ENCODE data around the gene ANKS1B.

Gene ANKS1B

DNA sequence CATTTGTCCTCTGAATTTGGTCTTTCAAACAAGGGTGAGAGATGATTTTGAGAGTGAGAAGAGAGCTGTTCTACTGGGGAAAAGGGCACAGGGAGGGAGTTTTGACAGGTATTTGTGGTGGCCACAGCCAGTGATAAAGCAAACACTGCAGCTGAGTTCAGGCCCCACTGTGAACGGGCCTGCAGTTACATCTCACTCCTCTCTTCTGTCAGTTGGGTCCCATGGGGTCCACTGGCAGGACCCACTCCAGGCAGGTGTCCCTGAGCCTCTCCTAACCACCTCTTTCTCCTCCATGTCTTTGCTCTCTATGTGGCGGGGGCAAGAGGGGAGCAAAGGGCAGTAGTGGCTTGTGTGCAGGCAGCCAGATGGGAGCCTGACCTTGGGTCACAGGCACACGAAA is 1044.8 kb downstream of the ANKS1B start:
- no peak for DNase-seq (ENCODE audit: low spot score)

DNA sequence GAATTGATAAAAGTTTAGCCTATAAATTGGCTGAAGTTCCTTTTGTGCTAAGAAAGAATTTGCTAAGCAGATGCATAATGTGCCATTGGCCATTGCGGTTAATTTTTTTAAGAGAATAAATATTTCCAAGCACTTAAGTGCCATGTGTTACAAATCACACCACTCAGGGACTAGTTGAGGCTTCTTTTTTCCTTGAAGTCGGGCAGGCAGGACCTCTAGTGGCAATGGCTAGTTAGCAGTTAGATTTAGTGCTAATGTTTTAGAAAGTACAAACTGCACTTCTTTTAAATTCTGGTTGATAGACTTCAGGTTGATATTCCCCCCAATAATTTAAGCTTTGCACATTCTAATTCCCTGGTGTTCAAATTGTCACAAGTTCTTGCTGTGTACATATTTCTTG is 1045.4 kb downstream of the ANKS1B start:
- peak; percentile 32 for DNase-seq (ENCODE audit: low spot score)

DNA sequence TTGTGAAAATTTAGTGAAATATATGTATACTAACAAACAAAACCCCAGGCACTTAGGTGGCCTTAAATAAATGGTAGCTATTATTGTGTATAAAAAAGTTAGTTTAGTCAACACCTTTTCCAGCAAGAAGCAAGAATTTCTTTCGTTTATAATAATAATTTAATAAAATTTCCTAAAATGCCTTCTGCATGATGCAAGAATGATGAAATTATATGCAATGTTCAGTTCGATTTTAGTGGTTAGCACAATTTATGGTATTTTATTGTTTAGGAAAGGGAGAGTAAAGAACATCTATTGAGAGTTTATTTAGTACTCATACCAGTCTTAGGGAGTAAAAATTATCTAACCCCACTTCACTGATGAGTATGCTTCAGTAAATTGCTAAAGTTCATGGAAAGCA is 1048.9 kb downstream of the ANKS1B start:
- no peak for DNase-seq (ENCODE audit: low spot score)

DNA sequence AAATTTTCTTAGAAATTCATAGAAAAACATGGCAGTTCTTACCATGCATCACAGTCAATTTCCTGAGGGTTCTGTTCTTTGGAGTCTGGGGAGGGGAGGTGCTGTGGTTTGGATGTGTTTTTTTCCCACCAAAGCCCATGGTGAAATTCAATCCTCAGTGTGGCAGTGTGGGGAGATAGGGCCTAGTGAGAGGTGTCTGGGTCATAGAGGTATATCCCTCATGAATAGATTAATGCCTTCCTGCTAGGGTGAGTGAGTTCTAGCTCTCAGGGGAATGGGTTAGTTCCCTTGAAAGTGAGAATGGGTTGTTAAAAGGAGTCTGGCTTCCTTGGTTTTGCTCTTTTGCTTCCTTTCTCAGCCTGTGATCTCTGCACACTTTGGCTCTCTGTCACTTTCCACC is 1061.9 kb downstream of the ANKS1B start:
- no peak for DNase-seq (ENCODE audit: low spot score)

DNA sequence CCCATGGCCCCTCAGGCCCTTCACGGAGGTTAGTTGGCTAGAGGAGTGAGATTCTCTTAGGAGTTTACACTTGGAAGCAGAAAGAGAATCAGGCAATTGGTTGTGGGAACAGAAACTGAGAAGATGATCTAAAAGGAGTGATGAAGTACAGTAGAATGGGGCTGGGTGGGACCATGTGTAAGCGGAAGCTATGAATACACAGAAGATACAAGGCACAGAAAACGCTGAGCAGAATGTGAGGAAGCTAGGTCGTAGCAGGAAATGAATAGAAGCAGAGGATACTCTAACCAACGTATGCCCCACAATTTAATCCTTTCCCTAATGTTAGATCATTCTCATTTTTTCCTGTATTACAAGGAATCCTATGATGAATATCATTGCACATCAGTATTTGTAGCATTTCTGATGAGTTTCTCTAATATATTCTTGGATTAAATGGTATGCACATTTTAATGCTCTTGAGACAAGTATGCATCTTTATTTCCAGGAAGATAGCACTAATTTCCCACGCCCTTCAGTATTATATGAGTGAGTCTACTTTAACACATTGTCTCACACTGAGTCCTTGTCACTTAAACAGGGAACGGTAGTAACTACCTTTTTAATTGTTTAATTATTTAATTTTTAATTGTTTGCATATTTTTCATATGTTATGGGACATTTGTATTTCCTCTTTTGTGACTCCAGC is 1066.4 kb downstream of the ANKS1B start:
- DNase-seq (ENCODE audit: low spot score) = no peak

DNA sequence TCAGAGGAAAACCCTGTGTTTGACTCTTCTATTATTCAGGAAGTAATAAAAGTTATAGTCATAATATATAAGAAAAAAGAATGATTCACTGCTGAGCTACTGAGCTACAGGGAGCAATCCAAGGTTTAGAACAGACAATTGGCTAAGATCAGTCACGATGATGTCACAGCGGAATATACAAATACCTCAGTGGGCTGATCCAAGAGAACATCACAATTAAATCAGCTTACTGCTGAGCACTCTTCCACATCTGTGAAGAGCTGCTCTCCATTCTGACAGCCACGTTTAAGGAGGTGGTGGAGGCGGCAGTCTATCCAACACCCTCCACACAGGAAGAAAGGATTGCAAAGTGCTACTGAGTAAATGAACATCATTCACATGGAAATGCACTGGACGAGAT is 1068.6 kb downstream of the ANKS1B start:
- no peak for DNase-seq (ENCODE audit: low spot score)

DNA sequence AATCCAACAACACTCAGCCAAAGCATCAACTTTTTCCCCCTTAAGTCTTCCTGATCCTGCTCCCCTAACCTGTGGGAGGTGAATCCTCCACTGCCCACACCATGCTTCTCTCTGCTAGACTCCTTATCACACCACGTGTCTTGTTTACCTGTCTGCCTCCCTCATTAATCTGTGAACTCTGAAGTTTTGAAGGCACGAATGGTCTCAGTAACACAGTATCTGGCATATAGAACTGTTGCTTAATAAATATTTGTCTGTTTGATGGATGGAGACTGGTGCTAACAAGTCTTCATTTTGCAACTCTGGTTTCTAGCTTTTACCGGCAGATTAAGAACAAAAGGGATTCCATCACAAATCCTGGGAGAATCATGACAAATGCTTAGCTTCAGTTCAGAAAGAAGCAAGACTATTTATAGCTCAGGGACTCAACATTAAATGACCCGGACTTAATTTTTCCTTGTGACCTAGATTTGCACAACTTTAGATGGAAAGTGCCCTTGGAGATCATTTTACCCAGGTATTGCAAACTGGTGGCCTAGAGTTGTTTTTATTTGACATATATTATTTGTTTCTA is 1072.2 kb downstream of the ANKS1B start:
- DNase-seq (ENCODE audit: low spot score) = no peak

DNA sequence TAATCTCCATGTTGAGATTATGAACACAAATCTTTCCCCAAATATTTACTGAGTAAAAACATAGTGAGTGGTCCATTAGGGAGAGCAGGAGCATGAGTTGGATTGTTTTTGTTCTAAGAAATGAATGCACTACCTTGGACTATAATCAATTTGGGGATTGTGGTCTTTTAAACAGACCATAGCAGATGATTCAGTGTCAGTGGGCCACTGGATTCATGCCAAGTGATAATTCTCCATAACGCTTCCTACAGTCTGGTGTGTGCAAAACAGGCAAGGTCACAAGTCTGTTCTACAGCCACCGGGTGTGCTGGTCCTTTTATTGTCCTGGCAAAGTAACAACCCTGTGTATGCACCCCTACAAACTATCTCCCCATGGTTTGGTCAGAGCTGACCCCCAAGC is 1073.3 kb downstream of the ANKS1B start:
- DNase-seq (ENCODE audit: low spot score) = no peak

DNA sequence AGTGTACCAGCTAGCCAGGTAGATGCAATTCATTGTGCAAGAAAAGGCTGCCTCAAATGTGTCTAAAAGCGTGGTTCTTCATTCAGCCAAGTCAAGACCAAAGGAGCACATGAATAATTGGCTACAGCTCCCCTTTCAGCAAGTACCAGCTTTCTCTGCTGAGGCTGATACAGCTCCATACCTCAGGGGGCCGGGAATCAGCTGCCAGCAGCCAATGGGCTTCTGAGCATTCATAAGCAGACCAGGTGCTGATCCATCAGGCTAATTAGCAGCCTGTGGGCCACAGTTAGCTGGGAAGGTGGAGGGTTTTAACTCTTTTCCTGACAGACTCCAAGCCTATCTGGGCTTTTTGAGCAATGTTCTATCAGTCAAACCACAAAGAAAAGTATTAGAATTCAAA is 1075.0 kb downstream of the ANKS1B start:
- DNase-seq (ENCODE audit: low spot score) = no peak

DNA sequence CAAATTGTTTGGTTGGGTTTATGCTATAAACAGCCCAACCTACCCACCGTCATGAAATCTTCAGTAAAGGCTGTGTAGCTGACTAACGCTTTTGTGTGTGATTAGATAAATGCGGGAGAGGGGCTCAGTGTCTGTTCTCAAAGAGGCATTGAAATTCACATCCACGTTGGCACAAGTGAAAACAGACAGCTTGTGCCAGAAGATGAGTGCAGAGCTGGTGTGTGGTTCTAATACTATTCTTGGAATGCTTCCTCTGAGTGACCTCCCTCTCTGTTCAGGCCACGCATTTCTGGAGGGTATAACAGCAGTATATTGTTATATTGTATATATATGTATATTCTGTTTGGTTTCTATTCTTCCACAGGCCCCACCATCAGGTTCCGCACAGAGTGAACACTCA is 1075.9 kb downstream of the ANKS1B start:
- no peak for DNase-seq (ENCODE audit: low spot score)

DNA sequence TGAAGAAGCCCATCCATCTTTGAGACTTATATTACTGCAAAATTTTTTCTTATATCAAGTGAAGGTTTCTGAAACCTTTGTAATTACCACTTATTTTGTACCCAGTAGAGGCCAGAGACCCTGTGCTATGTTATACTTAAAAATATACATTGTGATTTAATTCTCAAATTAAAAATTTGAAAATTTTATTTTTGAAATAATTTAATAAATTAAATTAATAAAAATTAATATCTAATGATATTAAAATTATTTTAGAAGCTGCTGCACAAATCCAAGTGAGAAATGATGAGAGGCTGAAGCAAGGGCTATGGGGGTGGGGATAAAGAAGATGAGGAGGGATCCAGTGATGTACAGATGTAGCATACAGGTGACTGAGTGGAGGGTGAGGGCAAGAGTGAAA is 1080.9 kb downstream of the ANKS1B start:
- DNase-seq (ENCODE audit: low spot score) = no peak

DNA sequence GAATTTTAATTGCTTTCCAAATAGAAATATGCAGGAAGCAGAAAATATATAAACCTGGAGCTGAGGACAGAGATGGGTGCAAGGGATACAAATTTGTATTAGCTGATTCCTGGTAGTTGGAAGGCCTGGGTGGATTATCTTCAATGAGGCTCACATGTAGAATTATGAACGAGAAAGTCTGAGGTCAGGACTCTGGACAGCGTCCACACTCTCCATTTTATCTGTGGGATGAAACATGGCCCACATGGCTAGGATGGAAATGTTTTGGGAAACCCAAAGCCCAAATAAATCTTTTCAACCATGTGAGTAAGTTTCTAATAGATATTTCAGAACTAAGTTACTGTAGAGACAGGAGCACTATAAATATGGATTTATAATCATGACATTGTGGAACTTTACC is 1083.5 kb downstream of the ANKS1B start:
- DNase-seq (ENCODE audit: low spot score) = no peak

DNA sequence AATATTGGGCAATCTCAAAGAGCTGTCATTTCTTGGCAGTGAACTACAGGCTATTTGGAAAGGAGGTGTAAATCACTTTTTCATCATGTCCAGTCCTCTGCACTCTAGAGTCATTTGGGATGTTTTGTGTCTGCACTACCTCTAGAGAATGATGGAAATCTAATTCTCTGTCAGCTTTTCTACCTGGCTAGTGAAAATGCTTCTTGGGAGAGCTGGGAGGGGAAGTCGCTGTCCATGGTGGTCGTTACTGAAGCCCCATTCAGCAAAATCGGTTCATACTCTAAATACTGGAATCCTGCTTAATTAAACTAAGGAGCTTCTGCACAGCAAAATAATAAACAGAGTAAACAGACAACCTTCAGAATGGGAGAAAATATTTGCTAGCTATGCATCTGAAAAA is 1087.8 kb downstream of the ANKS1B start:
- DNase-seq (ENCODE audit: low spot score) = no peak

DNA sequence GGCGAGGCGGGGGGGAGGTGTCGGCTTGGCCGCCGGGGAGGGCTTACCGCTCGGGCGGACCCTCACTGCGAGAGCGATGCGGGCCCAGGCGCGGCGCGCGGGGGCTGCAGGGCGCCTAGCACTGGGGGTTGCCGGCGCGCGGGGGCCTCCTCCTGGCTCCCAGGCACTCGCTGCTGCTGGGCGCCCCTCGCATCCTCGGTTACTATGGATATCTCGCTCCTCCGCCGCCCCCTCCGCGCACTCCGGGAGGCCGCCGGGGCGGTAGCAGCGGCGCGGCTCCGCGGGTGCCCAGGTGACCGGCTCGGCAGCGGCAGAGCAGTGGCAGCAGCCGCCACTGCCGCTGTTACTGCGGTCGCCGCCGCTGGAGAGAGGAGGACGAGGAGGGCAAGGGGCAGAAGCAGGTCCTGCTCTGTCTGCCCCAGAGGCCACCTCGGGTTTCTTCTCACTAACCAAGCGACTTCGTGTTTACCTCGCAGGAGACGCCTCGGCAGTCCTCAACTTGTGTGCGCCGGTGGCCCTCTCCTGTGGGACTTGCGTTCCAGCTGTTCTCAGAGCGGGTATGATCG is 1089.6 kb downstream of the ANKS1B start:
- no peak for DNase-seq (ENCODE audit: low spot score)

DNA sequence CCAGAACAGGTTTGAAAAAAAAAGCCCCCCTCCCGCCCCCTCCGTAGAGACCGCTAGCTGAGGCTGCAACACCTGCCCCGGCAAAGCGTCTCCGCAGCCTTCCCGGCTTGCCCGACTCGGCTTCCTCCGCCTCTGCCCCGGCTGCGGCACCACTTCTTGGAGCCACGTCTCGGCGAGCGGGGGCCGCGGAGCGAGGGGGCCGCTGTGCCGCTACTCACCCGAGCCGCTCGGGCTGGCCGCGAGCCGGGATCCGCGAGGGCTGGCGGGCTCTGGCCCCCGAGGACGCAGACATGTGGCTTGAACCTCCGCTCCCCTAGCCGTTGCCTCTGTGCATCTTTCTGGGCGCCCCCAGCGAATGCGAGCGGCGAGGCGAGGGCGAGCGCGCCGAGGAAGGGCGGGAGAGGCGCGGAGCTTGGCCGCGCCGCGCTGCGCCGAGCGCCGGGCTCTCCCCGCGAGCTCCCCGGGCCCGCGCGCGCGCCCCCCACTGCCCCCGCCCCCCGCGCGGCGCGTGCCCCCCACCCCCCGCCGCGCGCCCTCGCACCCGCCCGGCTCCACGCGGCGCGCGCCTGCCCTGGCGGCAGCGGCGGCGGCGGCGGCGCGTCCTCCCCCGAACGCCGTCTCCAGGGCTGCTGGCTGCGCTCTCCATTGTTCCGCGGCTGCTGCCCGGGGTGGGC is 1090.2 kb downstream of the ANKS1B start:
- no peak for DNase-seq (ENCODE audit: low spot score)

DNA sequence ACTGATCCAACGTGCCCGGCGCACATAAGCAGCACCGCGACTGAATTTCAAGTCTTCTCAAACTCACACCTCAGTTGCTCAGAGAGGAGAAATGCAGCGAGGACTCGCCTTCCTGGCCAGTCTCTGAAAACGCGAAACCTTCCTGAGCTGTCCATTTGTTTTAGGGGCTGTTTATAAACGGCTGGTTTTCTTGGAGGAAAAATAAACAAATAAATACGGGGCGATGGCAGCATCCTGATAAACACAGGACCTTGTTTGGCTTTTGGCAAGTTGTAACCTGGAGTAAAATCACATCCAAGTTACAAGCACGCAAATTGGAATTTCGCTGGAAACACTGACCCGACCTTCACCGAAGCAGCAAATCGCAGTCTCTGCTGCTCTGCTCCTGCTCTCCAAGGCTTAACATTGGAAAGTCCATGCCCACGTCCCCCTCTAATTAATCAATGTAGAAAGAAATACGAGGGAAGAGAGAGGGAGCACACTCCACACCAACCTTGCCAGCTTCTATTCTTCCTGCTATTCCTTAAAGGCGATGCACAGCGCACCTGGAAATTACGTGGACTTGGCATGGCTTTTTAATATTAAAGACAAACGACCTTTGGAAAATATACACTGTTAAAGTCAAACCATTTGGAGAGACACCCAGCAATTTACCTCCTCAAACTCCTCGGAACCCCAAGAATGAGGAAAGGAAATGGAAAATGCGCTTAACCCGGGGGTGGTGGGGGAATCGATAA is 1090.9 kb downstream of the ANKS1B start:
- DNase-seq (ENCODE audit: low spot score) = no peak

DNA sequence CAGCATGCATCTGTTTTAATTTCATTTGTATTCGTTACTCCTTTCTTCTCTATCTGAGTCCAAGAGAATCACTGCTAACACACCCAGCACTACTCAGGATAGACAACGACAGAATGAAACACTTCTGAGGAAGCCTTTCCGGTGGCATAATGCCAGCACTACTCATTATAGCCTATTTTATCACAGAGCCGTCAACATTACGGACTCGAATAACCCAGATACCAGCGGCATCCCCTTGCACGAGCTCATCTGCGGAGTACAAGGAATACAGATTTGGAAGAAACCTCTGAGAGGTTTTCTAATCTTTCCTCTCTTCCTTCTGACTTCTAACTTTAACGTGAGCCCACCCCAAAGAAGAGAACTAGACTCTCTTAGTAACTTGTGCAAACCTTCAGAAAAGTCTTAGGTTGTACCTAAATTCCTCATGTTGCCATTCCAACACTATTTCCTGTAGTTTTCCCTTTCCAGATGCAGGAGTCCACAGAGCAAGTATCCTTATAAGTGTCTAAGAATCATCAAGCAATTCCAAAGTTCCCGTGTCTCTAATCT is 1091.5 kb downstream of the ANKS1B start:
- no peak for DNase-seq (ENCODE audit: low spot score)

DNA sequence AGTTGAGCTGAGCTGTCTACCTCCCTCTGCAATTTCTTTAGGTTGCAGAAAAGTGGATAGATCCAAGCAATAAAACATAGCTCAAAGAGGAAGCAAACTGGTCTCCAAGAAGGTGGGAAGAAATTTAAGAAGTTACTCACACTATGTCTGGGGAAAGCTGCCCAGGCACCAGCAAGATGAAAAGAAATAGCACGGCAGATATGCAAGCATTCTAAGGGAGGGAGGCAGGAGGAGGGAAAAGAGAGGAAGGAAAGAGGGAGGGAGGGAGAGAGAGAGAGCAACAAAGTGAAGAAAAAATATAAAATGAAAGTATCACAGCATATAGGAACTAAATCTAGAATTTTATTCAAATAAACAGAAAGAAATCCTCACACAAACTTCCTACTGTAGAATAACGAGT is 1099.0 kb downstream of the ANKS1B start:
- no peak for DNase-seq (ENCODE audit: low spot score)

DNA sequence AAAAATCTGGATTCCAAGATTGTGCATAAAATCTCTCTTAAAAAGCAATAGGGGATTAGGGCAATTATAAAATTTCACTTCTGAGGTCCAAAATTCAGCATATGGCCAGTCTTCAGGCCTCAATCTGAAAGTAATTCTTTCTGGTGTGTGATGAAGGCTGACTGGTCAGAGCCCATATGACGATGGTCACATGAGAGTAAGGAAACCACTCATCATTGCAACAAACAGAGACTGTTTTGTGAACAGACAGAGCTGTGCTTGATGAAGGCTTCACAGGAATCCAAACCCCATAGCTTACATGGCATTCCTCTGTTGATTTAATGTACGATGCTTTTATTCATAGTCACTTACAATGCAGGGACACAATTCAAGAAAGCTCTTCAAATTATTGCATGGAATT is 1101.5 kb downstream of the ANKS1B start:
- DNase-seq (ENCODE audit: low spot score) = no peak

DNA sequence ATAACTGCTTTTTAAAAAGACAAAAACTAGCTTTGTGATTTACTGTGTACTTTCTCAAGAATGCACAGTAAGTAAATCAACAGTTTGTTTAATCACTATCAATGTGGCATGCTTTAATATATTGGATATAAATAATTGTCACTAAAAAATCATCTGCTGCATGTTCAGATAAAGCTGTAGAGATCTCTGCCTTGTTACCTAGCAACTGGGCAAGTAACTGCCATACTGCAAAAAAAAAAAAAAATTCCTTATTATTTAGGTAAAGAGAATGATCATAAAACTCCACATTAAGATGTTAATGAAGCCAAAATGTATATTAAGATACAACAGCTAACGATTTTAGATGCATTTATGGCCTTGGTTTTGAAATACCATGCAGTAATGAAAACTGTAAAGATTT is 1102.2 kb downstream of the ANKS1B start:
- DNase-seq (ENCODE audit: low spot score) = no peak

DNA sequence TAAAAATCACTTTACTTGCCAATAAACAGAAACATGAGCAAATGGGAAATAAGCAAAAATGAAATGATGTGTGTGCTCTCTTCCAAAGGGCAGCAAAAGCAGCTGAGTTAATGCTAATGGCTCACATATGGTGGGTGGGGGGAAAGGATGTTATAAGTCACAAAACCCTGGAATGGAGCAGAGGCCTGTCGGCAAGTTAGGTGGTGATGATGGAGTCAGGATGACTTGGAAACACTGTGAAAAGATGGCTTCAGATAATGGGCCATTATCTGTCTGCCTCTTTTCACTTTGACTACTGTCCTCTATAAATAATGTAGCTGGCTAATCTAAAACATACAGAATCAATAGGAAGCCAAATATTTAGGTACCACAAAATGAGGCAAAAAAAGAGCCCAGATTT is 1111.0 kb downstream of the ANKS1B start:
- DNase-seq (ENCODE audit: low spot score) = no peak

DNA sequence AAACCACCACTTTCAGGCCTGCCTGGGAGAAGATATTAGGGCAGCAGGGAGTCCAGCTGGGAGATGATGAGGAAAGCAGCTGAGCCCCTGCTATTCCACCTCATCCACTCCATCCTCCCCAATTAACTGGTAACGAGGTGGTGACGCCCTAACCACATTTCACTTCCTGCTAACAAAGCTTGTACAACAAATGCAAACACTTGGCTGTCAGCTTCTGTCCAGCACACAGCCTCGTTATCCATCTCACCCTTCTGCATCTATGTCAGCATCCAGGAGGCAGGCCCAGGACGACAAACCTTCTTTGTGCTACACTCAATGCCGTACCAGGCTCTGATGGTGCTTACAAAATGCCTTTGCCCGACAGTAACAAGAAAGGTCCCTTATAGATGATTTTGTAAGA is 1114.2 kb downstream of the ANKS1B start:
- DNase-seq (ENCODE audit: low spot score) = no peak
